OCI-LY7 (cell line): ENCODE data around the gene PARD3. TPM values are rescaled to one million over a fixed set of nuclear protein-coding genes. Genes with fewer than 3 reads are reported as not detected.

Experiments
- BruUV-seq: library from RNA; stranded (reverse); fragments of 400-500 nt; replicated peaks from 2 replicates; lab custom pipeline; 2021; lab: Mats Ljungman, UMichigan
- CTCF ChIA-PET: fragments of 300-600 bp; sonication (Branson Sonifier 250); formaldehyde crosslinking; loops from one replicate; lab custom pipeline; 2022; ENCODE audit warnings: antibody characterized with exemption; ENCODE audit not compliant: unreplicated experiment; lab: Charles Lee
- POLR2A ChIA-PET: fragments of 300-600 bp; sonication (Branson Sonifier 250); formaldehyde crosslinking; loops from one replicate; lab custom pipeline; 2022; ENCODE audit warnings: antibody characterized with exemption; lab: Charles Lee
- DNase-seq: peaks from one replicate; pipeline ENCODE4 v3.0.0-alpha.2; 2015; ENCODE audit warnings: low spot score
- H2AFZ ChIP-seq: fragments of 200-600 bp; sonication (generic), shearing (Covaris generic); 2 replicates; pipeline ENCODE4 v1.6.1; 2014; ENCODE audit warnings: mild to moderate bottlenecking, antibody characterized with exemption, low read length, moderate library complexity
- H3K27ac ChIP-seq: fragments of 200-600 bp; sonication (generic); 2 replicates; pipeline ENCODE4 v1.5.1; 2014; ENCODE audit warnings: mixed run types, low read depth, mild to moderate bottlenecking, moderate library complexity, low read length, inconsistent platforms; ENCODE audit not compliant: poor library complexity, severe bottlenecking
- H3K36me3 ChIP-seq: fragments of 200-600 bp; sonication (generic); 2 replicates; pipeline ENCODE4 v1.6.1; 2014; ENCODE audit warnings: mild to moderate bottlenecking, antibody characterized with exemption, low read length, moderate library complexity, mixed read lengths; ENCODE audit not compliant: insufficient read depth
- H3K4me1 ChIP-seq: fragments of 200-600 bp; sonication (generic); 2 replicates; pipeline ENCODE4 v1.5.1; 2014; ENCODE audit warnings: mild to moderate bottlenecking, low read length; ENCODE audit not compliant: insufficient read depth, poor library complexity, severe bottlenecking
- H3K4me2 ChIP-seq: fragments of 200-600 bp; sonication (generic); 2 replicates; pipeline ENCODE4 v1.6.1; 2014; ENCODE audit warnings: mild to moderate bottlenecking, low read length
- H3K4me3 ChIP-seq: fragments of 200-600 bp; sonication (generic); 2 replicates; pipeline ENCODE4 v1.5.1; 2014; ENCODE audit warnings: mild to moderate bottlenecking, low read depth, low read length; ENCODE audit not compliant: poor library complexity, severe bottlenecking
- H3K79me2 ChIP-seq: fragments of 200-600 bp; sonication (generic); 2 replicates; pipeline ENCODE4 v1.6.1; 2016; ENCODE audit warnings: low read depth, mild to moderate bottlenecking, low read length, moderate library complexity, mixed read lengths; ENCODE audit not compliant: insufficient read depth
- H3K9me2 ChIP-seq: fragments of 200-600 bp; sonication (generic); 2 replicates; pipeline ENCODE4 v1.6.1; 2016; ENCODE audit warnings: mild to moderate bottlenecking, low read length, mixed read lengths; ENCODE audit not compliant: insufficient read depth
- H3K9me3 ChIP-seq: fragments of 200-600 bp; sonication (generic); 2 replicates; pipeline ENCODE4 v1.6.1; 2014; ENCODE audit warnings: mild to moderate bottlenecking, mixed run types, low read length, mixed read lengths
- H4K20me1 ChIP-seq: fragments of 200-600 bp; sonication (generic); 2 replicates; pipeline ENCODE4 v1.6.1; 2014; ENCODE audit warnings: mild to moderate bottlenecking, antibody characterized with exemption, low read length, moderate library complexity, mixed read lengths; ENCODE audit not compliant: insufficient read depth
- EZH2phosphoT487 ChIP-seq: fragments of 200-600 bp; sonication (generic); IDR thresholded peaks from 2 replicates; pipeline ENCODE4 v1.6.1; 2018; ENCODE audit warnings: low read depth, borderline replicate concordance, mild to moderate bottlenecking, mixed run types, antibody characterized with exemption, low read length, moderate library complexity, mixed read lengths
- intact Hi-C: fragments of 100-400 bp; cut with micrococcal nuclease; formaldehyde crosslinking; loops from one replicate; pipeline ENCODE4 v1.10.0; 2022; ENCODE audit not compliant: unreplicated experiment
- total RNA-seq, 2 experiments: library from RNA; depleted of rRNA in 1 of 2; stranded (reverse); fragments of >200 nt in 1 of 2; shearing (Covaris generic) in 1 of 2; gene quantifications; 2 replicates each; pipeline ENCODE4 v1.2.3, GENCODE V29; 2014 to 2022
- TF ChIP-seq, protein P1 (sequence below): fragments of 200-600 bp; sonication (generic); conservative IDR thresholded peaks from 2 replicates; pipeline ENCODE4 v1.5.1; 2014; ENCODE audit warnings: mild to moderate bottlenecking, antibody characterized with exemption, low read length, moderate library complexity, mixed read lengths

Gene PARD3
- total RNA-seq, 2 experiments from 2014 or later: not detected

DNA sequence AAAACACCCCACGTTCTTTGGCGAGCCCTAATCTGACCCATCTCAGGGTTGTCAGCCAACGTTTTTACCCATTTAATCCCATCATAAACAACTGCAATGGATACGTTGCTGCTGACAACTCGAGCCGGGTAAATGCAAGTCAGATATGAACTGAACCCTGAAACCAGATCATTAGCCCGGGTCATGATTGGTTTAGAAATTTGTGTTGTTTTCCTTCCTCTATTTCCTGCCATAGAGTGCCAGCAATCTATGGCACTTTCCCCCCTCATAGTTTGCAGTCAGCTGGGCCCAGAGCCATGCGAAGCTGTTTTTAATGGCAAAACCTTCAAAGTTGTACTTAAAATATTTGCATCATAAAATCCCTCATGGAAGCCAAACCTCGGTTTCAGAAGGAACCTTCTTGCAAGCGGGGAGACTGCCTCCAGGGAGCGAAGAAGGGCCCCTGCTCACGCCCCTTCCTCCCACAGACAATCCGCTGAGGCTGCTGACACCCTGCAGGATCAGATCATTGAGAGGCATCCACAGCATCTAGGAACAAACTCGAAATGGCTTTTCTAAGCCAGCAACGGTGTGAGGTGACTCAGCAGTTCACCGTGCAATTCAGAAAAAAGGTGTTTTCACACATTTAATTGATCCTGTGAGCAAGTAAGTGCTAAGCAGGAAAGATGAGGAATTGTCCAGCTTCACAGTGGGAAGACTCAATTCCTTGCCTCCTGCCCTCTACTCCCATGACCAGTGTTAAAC lies 710.1 kb downstream of the PARD3 start:
- intact Hi-C loops: no loop called here
- no peak overlapping the region for H3K4me3 ChIP-seq
- H3K79me2 ChIP-seq: no peaks in the 10 kb centered on the region
- no peaks in the 10 kb centered on the region for H3K36me3 ChIP-seq
- BruUV-seq: no TSS peak
- no peaks in the 10 kb centered on the region for H4K20me1 ChIP-seq
- no peak overlapping the region for H3K4me2 ChIP-seq
- no peak overlapping the region for H3K27ac ChIP-seq
- no peaks in the 10 kb centered on the region for H3K9me3 ChIP-seq
- TF ChIP-seq, protein P1, sequence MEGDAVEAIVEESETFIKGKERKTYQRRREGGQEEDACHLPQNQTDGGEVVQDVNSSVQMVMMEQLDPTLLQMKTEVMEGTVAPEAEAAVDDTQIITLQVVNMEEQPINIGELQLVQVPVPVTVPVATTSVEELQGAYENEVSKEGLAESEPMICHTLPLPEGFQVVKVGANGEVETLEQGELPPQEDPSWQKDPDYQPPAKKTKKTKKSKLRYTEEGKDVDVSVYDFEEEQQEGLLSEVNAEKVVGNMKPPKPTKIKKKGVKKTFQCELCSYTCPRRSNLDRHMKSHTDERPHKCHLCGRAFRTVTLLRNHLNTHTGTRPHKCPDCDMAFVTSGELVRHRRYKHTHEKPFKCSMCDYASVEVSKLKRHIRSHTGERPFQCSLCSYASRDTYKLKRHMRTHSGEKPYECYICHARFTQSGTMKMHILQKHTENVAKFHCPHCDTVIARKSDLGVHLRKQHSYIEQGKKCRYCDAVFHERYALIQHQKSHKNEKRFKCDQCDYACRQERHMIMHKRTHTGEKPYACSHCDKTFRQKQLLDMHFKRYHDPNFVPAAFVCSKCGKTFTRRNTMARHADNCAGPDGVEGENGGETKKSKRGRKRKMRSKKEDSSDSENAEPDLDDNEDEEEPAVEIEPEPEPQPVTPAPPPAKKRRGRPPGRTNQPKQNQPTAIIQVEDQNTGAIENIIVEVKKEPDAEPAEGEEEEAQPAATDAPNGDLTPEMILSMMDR: no peak
- no peak for TF ChIP-seq EZH2phosphoT487
- CTCF ChIA-PET: no interaction called here
- no peak for DNase-seq
- POLR2A ChIA-PET: interaction anchor here (0.6 kb wide), 2 partner anchors 193 to 1932 kb away, joined by 3 read pairs; no protein-coding TSS in a partner anchor
- H3K4me1 ChIP-seq: no peaks in the 10 kb centered on the region
- H2AFZ ChIP-seq: no peak overlapping the region
- H3K9me2 ChIP-seq: no peaks in the 10 kb centered on the region

DNA sequence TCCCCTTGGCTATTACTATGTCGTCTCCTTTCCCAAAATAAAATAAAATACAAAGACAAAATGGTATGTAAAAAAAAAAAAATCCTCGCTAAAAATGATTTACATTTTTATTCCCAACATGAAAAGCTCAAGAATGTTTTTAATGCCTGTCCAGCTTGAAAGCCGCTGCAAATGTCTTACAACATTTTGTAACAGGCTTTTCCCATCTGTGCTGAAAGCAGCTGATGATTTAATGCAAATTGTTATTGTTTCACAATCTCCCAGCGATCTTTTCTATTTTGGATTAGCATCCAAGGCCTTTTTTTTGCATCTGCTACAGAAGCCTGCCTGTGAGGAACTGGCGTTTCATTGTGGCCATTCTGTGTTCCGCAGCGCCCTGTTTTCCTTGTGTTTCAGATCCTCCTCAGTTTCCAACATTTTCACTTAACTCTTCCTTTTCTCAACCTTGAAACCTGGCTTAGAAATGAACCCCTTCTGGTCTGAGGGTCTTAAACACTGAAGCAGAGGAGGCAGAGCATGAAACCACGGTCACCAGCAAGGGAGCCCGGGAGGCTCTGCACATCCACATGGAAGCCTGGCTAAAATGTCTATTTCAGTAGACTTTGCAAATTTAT lies 712.1 kb downstream of the PARD3 start:
- POLR2A ChIA-PET: no interaction called here
- Histone ChIP-seq H3K4me1 (no peaks in the 10 kb centered on the region), H3K9me3 (no peaks in the 10 kb centered on the region), H4K20me1 (no peaks in the 10 kb centered on the region), H3K4me2 (no peak overlapping the region), H3K79me2 (no peaks in the 10 kb centered on the region), H3K4me3 (no peak overlapping the region), H3K36me3 (no peaks in the 10 kb centered on the region), H2AFZ (no peak overlapping the region), H3K27ac (no peak overlapping the region), H3K9me2 (no peaks in the 10 kb centered on the region)
- TF ChIP-seq, protein P1: no peak
- TF ChIP-seq EZH2phosphoT487: no peak
- DNase-seq: no peak
- intact Hi-C loops: no loop called here
- CTCF ChIA-PET: no interaction called here
- no TSS peak for BruUV-seq

DNA sequence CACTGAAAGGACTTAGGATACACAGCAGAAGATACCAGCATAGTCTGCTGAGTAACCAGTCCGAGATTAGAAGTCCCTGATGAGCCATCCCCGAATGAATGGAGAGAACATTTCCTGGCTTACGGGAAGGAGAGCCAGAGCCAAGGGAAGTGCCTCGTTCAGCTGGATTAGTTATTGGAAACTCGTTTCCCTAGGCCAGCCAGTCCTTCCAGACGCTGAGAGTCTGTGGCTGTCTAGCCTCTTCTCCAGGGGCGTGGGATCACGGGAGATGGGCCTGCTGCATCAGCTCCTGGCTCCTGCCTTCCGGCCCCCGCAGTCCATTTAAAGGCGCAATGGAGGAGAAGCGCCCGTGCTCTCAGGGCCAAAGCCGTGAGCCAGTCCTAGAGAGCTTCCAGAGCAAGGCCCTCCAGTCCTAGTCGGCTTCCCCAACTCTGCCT lies 712.8 kb downstream of the PARD3 start:
- CTCF ChIA-PET: no interaction called here
- no TSS peak for BruUV-seq
- H3K4me1 ChIP-seq: no peaks in the 10 kb centered on the region

More for the DNA sequence above, 712.8 kb downstream of the PARD3 start:
- no peak overlapping the region for H3K27ac ChIP-seq
- no peak overlapping the region for H3K4me2 ChIP-seq
- DNase-seq: no peak
- H2AFZ ChIP-seq: no peak overlapping the region
- no peaks in the 10 kb centered on the region for H4K20me1 ChIP-seq
- POLR2A ChIA-PET: no interaction called here
- no peaks in the 10 kb centered on the region for H3K9me2 ChIP-seq
- no peaks in the 10 kb centered on the region for H3K9me3 ChIP-seq
- H3K36me3 ChIP-seq: no peaks in the 10 kb centered on the region
- TF ChIP-seq, protein P1: no peak
- TF ChIP-seq EZH2phosphoT487: no peak
- H3K79me2 ChIP-seq: no peaks in the 10 kb centered on the region
- intact Hi-C loops: no loop called here
- H3K4me3 ChIP-seq: no peak overlapping the region
